Fibroblast of mammary gland (primary cell): ENCODE data around the gene VSIG10L.

ENCODE experiments used
- DNase-seq: peaks from one replicate; pipeline ENCODE4 v3.0.0-alpha.2; 2010; ENCODE audit warnings: low read depth
- H3K4me3 ChIP-seq: 2 replicates; pipeline ENCODE4 v1.5.1; 2011; ENCODE audit warnings: low read depth, mild to moderate bottlenecking, low read length, moderate library complexity; ENCODE audit not compliant: control insufficient read depth
- CTCF ChIP-seq: conservative IDR thresholded peaks from 2 replicates; pipeline ENCODE4 v1.5.1; 2011; ENCODE audit warnings: low read depth, low read length, inconsistent platforms; ENCODE audit not compliant: control insufficient read depth, insufficient read depth

Gene VSIG10L

GRCh38 chr19:51317376-51317775, 24.6 kb downstream of the VSIG10L start:
- no peak for TF ChIP-seq CTCF
- H3K4me3 ChIP-seq, result no peak overlapping the region
- DNase-seq, result no peak

- no peak for DNase-seq
- H3K4me3 ChIP-seq, result no peak overlapping the region
- TF ChIP-seq CTCF, result no peak
Measured at GRCh38 chr19:51316688-51317087, 25.3 kb downstream of the VSIG10L start.

- DNase-seq, result no peak
- H3K4me3 ChIP-seq, result no peak within 1 kb of the TSS
- no peak for TF ChIP-seq CTCF
Measured at GRCh38 chr19:51311351-51312257, 30.3 kb downstream of the VSIG10L start, which contains the start of gene IGLON5. IGLON5 (plus strand) TSS chr19:51311644; CDS start chr19:51311848, 204 bp downstream.

GRCh38 chr19:51305479-51305878, 36.5 kb downstream of the VSIG10L start:
- TF ChIP-seq CTCF, result no peak
- no peak for DNase-seq
- no peak overlapping the region for H3K4me3 ChIP-seq

GRCh38 chr19:51301266-51301665, 40.7 kb downstream of the VSIG10L start:
- DNase-seq, result no peak
- H3K4me3 ChIP-seq, result no peak overlapping the region
- no peak for TF ChIP-seq CTCF

GRCh38 chr19:51297406-51297805, 44.5 kb downstream of the VSIG10L start:
- DNase-seq, result no peak
- no peak overlapping the region for H3K4me3 ChIP-seq
- no peak for TF ChIP-seq CTCF
